Adrenal gland (tissue), 12 donors: ENCODE results near the gene TDRD3. TPM values are rescaled to one million over a fixed set of nuclear protein-coding genes. Genes with fewer than 3 reads are reported as not detected.

ENCODE experiments used
- DNase-seq, 7 donors: peaks; one replicate each; pipeline ENCODE4 v3.0.0-alpha.2; 2019 to 2020
- H3K27ac ChIP-seq, 5 donors: fragments of 200-600 bp; sonication (generic) in 4 of 5; 1 replicate in 3 of 5; 2 replicates in 2 of 5; pipeline versions ENCODE4 v1.5.1 to v1.8.0; 2016 to 2020; ENCODE audit warnings: mild to moderate bottlenecking in 1 of 5
- H3K27me3 ChIP-seq: fragments of 200-600 bp; 2 replicates; pipeline ENCODE4 v1.8.0; 2021
- H3K36me3 ChIP-seq, 2 donors: fragments of 200-600 bp; replicated peaks in 1 of 2; 1 replicate in 1 of 2; 2 replicates in 1 of 2; pipeline versions ENCODE4 v1.5.1 to v1.8.0; 2018 to 2022
- H3K4me1 ChIP-seq, 2 donors: fragments of 200-600 bp; replicated peaks in 1 of 2; 1 replicate in 1 of 2; 2 replicates in 1 of 2; pipeline versions ENCODE4 v1.5.1 to v1.8.0; 2018 to 2021
- H3K4me3 ChIP-seq, 4 donors: fragments of 200-600 bp; sonication (generic) in 3 of 4; one replicate each; pipeline ENCODE4 v1.5.1; 2016 to 2018
- H3K9me3 ChIP-seq, 3 donors: fragments of 200-600 bp; sonication (generic) in 1 of 3; replicated peaks in 1 of 3; 1 replicate in 2 of 3; 2 replicates in 1 of 3; pipeline versions ENCODE4 v1.5.1 to v1.8.0; 2016 to 2021
- CTCF ChIP-seq, 6 experiments: fragments of 450-650 bp in 4 of 6; fragments of 200-600 bp in 2 of 6; sonication (generic) in 1 of 6; IDR thresholded peaks; 1 replicate in 5 of 6; 2 replicates in 1 of 6; pipeline versions ENCODE4 v1.5.1 to v1.8.0; 2016 to 2021; ENCODE audit warnings: antibody characterized with exemption in 6 of 6, mild to moderate bottlenecking in 2 of 6, moderate library complexity in 1 of 6
- POLR2A ChIP-seq, 2 donors: fragments of 450-650 bp; IDR thresholded peaks; one replicate each; pipeline ENCODE4 v1.6.1; 2017; ENCODE audit warnings: antibody characterized with exemption in 2 of 2, mild to moderate bottlenecking in 2 of 2, moderate library complexity in 1 of 2
- WGBS, 4 donors: extraction: QIAGEN DNeasy Blood & Tissue Kit in 2 of 4; methylation state at CpG; one replicate each; pipeline versions ENCODE4 v1.1.5 to v1.1.7; 2013 to 2017; 5-methylcytosine and 5-hydroxymethylcytosine counted together
- intact Hi-C, 2 donors: fragments of 100-400 bp; cut with DNase I; formaldehyde crosslinking; loops; one replicate each; pipeline versions ENCODE4 v1.14.1 to v1.15.0; 2022 to 2023
- polyA plus RNA-seq, 3 donors: library from polyadenylated mRNA; stranded (reverse); fragments of 200-250 nt in 2 of 3; fragments of 350-450 nt in 1 of 3; fragmentation: Illumina TruSeq in 1 of 3; extraction: RNeasy Lipid Tissue Mini Kit (QIAGEN cat#74804) in 1 of 3; gene quantifications; one replicate each; pipeline ENCODE4 v1.2.3, GENCODE V29; 2013 to 2014
- total RNA-seq, 9 donors: library from RNA; depleted of rRNA in 4 of 9; stranded (reverse); fragments of >200 nt in 4 of 9; fragments of 120-200 nt in 1 of 9; fragmentation: NEBNext Ultra II Directional in 1 of 9; extraction: Animal tissue kit (Norgen Biotek cat#: 25700) in 1 of 9; gene quantifications; one replicate each; pipeline versions ENCODE4 v1.1.0 to v1.2.4, GENCODE V29; 2013 to 2023
- donor health status: healthy with polysubstance abuse.
- donor health status: Bipolar disorder and iron deficiency.
- donor health status: DM: yes; HTN: yes; CAD: no.
- donor health status: DM: no; HTN: no; CAD: no.
- donor health status: DM: no; HTN: no; CAD: no.
- donor health status: DM: yes; HTN: yes; CAD: no.

TDRD3 gene
- total and polyA plus RNA-seq, 12 donors = 6.6 to 30.5 (median 21.6) TPM

DNA sequence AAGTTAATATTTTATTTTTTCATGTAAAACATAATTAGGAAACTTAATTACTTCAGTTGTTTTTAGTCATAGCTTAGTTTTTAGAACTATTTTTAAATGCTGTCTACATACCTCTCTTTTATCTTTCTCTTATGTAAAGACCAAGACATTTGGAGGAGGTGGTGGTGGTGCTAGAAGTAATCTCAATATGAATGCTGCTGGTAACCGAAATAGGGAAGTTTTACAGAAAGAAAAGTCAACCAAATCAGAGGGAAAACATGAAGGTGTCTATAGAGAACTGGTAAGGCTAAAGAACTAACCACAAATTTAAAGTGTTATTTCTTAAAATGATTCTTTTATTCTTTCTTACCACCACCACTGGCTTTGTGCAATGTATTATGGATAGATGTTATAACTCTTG lies 97.3 kb downstream of the TDRD3 start:
- Histone ChIP-seq H3K4me1 (no peaks in the 10 kb centered on the region), H3K4me3 (no peak overlapping the region), H3K27ac (no peak overlapping the region), H3K9me3 (no peaks in the 10 kb centered on the region), H3K27me3 (no peaks in the 10 kb centered on the region), H3K36me3 (no peaks in the 10 kb centered on the region)
- intact Hi-C loops = no loop called here
- DNase-seq = no peak
- 86 to 98% (median 89%) methylated on average over 1 of the region's 1 CpG for WGBS, 4 donors
- TF ChIP-seq CTCF (IDR thresholded peaks at IDR 0.05) (no peak), POLR2A (IDR thresholded peaks at IDR 0.05) (no peak)

DNA sequence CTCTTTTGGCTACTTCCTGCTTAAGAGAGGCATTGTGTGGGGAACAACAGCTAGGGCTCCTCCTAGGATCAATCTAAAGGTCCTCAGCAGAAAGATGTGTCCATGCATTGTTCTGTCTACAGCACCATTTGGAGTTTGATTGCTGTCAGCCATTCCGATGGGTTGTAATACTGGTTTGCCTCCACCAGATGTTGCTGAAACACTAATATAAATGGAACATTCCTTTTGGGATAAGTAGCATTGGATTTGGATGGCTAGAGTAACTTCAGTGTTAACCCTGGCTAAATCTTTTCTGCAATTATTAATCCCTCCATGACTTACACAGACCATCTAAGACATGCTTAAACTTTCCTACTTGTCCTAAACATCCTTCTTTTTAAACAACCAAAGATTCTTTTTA lies 104.2 kb downstream of the TDRD3 start:
- WGBS, 4 donors = 89 to 100% (median 95%) methylated on average over 1 of the region's 1 CpG
- no peak overlapping the region for H3K27ac ChIP-seq
- no peaks in the 10 kb centered on the region for H3K36me3 ChIP-seq
- peaks cover 0 to 9% (median 0%) of the 10 kb centered on the region in 3 donors for H3K9me3 ChIP-seq
- H3K4me3 ChIP-seq = no peak overlapping the region
- TF ChIP-seq POLR2A (IDR thresholded peaks at IDR 0.05) = no peak
- TF ChIP-seq CTCF (IDR thresholded peaks at IDR 0.05) = no peak
- H3K4me1 ChIP-seq = no peaks in the 10 kb centered on the region
- DNase-seq = no peak
- no peaks in the 10 kb centered on the region for H3K27me3 ChIP-seq
- intact Hi-C loops = no loop called here

- Histone ChIP-seq H3K27ac (no peak overlapping the region), H3K36me3 (no peaks in the 10 kb centered on the region), H3K4me1 (no peaks in the 10 kb centered on the region), H3K27me3 (no peaks in the 10 kb centered on the region), H3K4me3 (no peak overlapping the region), H3K9me3 (no peaks in the 10 kb centered on the region)
- DNase-seq = no peak
- intact Hi-C loops = no loop called here
- WGBS, 4 donors = 80 to 92% (median 86%) methylated on average over 3 of the region's 3 CpGs
- no peak for TF ChIP-seq POLR2A (IDR thresholded peaks at IDR 0.05)
- no peak for TF ChIP-seq CTCF (IDR thresholded peaks at IDR 0.05)
These were observed 112.8 kb downstream of the TDRD3 start for GRCh38 chr13:60509601-60510386.

GRCh38 chr13:60511637-60512036 lies 114.6 kb downstream of the TDRD3 start:
- no peak for DNase-seq
- Histone ChIP-seq H3K9me3 (no peaks in the 10 kb centered on the region), H3K27me3 (no peaks in the 10 kb centered on the region), H3K27ac (no peak overlapping the region), H3K4me3 (no peak overlapping the region), H3K4me1 (no peaks in the 10 kb centered on the region), H3K36me3 (no peaks in the 10 kb centered on the region)
- intact Hi-C loops = no loop called here
- WGBS, 4 donors = 89 to 95% (median 92%) methylated on average over 2 of the region's 2 CpGs
- TF ChIP-seq POLR2A (IDR thresholded peaks at IDR 0.05) = no peak
- no peak for TF ChIP-seq CTCF (IDR thresholded peaks at IDR 0.05)
